Inflammatory macrophage treated with lipopolysaccharide for 4 hours (primary cell): ENCODE data around the gene SLC16A14.

ENCODE experiments used
- DNase-seq: peaks from one replicate; pipeline ENCODE4 v3.0.0-alpha.2; 2020

SLC16A14 gene

DNA sequence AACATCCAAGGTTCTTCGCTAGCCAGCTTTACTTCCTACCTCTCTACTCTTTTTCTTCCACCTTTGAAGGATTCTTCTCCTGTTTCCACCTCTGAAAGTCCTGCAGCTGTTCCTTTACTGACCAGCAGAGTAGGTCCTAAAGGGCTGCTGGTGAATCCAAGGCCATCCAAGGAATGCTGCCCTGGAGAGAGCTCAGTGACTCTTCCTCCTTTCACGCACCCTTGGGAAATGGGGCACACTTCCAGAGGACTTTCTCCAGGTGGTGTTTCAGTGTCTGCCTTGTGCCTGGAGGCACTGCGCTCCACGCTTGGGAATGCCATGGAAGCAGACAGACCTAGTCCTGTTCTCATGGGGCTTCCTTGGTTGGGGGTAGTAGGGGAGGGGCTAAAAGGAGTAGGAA lies 45.4 kb downstream of the SLC16A14 start:
- no peak for DNase-seq

DNA sequence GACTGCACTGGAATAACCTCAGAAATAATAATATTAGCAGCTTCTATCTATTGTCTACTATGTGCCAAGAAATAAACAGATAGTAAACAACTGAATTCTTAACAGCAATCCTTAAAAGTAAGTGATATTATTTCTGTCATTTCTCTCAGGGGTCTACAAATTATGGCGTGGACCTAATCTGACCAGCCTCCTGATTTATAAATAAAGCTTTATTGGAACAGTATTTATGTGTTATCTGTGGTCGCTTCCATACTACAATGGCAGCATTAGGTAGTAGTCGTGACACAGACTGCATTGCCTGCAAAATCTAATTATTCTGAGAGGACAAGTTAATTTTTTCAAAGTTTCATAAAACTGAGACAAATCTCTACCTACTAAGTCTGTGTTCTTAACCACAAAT lies 49.0 kb downstream of the SLC16A14 start:
- DNase-seq: no peak

DNA sequence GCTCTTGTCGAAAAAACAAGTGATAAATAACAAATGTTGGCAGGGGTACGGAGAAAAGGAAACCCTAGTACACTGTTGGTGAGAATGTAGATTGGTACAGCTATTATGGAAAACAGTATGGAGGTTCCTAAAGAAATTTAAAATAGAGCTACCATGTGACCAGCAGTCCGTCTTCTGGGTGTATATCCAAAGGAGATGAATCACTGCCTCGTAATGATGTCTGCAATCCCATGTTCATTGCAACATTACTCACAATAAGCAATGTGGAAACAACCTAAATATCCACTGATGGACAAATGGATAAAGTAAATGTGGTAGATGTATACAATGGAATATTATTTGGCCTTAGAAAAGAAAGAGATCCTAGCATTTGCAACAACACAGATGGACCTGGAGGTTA lies 50.6 kb downstream of the SLC16A14 start:
- DNase-seq: peak; percentile 71

DNA sequence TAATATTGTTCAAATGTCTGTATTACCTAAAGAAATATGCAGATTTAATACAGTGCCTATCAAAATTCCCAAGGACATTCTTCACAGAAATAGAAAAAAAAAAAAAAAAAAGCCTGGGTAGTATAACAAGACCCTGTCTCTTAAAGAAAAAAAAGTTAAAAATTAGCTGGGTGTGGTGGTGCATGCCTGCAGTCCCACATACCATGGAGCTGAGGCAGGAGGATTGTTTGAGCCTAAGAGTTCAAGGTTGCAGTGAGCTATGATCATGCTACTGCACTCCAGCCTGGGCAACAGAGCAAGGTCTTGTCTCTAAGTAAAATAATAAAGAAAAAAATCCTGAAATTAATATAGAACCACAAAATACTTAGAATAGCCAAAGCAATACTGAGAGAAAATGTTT lies 51.9 kb downstream of the SLC16A14 start:
- DNase-seq: no peak

DNA sequence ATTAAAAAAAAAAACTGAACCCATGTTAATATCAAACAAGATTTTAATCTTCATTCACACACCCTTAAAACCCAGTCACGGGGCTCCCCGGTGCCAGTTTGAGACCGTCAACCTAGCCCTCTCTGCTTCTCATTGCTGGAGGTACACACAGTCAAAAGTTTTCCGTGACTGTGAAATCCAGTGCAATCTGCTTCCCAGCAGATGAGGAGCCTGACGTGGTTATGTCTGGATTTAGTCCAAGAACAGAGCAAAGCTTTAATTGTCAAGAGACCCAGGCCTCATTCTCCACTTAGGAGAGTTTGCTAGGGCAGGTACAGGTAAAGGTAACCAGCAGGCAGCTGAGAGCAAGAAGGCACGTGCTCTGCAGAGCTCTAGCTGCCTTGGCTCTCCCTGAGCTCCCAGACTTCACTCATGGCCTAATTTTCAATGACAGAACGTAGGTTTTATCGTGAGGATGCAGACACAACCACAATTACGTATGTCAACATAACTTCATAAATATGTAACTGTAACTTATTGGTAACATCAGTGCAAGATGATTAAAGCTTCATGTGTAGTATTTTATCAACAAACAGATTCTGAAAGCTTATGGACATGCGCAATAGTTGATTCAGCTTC lies 56.3 kb downstream of the SLC16A14 start:
- no peak for DNase-seq

DNA sequence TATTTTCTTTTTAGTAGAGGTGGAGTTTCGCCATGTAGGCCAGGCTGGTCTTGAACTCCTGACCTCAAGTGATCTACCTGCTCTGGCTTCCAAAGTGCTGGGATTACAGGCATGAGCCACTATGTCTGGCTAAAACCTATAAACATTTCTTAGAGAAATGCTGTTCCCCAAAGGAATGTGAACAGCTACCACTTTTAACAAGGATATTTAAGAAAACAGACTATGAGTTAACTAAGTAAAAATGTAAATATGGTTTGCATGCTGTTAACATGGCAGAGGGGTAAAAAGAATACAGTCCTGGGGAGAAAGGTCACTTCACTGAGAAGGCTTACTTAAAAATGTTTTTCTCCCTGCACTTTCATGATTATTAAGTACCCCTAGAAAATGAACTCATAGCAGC lies 57.1 kb downstream of the SLC16A14 start:
- no peak for DNase-seq

DNA sequence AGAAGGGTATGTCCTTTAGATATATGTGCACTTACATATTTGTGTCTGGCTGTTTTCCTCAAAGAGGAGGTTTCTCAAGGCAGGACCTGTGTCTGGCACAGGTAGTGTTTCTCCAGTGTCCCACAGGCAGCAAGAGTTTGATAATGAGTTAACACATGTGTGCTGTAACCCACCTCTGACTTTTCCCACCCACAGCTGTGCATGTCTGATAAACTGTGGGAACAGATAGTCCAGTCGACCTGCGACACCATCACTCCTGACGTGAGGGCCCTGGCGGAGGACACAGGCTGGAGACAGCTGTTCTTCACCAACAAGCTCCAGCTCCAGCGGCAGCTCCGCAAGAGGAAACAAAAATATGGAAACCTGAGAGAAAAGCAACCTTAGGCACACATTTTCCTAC lies 58.2 kb downstream of the SLC16A14 start:
- DNase-seq: no peak

DNA sequence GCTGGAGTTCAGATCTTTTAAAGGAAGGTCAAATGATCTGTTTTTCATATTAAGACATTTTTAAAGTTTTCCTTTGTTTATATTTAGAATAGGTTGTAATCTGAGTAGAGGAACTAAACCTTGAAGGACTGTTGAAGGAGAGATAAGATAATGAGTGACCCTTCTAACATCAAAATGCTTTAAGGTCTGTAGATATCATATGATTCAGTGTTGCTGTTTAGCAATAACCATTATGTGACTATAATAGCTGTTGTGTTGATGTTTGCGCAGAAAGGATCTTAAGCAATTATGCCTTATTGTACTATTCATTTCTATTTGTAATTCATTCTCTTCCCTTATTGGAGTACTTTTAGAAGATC lies 60.0 kb downstream of the SLC16A14 start:
- DNase-seq: peak; percentile 31

DNA sequence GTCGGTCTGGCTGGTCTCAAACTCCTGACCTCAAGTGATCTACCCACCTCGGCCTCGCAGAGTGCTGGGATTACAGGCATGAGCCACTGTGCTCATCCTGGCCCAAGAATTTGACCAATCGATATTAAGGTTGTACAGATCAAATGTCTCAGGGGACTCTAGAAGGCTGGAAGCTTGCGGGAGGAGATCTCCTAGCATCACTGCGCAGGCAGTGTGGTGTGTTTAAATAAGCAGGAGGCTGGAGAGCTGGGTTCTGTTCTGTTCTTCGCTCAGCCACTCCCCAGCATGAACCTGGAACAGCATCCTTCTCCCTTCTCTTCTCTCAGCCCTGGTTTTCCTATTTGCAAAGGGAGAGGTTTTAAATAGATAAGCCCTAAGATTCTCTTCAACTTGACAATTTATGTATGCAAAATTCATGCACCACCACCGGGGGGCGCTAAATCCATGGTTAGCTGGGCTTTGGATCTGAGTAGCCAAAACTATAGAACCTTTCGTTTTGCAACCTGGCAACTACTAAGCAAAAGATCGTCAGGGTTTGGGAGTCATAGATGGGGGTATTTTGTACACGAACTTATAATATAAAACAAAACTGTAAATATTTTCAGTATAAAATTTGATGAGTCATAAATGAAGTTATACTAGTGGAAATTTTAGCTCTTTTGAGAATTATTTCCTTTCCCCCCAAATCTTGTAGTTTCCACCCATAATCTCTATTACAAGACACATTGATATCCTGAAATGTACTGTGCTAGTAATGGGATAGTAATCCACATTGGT lies 60.6 kb downstream of the SLC16A14 start:
- peak; percentile 74 for DNase-seq

DNA sequence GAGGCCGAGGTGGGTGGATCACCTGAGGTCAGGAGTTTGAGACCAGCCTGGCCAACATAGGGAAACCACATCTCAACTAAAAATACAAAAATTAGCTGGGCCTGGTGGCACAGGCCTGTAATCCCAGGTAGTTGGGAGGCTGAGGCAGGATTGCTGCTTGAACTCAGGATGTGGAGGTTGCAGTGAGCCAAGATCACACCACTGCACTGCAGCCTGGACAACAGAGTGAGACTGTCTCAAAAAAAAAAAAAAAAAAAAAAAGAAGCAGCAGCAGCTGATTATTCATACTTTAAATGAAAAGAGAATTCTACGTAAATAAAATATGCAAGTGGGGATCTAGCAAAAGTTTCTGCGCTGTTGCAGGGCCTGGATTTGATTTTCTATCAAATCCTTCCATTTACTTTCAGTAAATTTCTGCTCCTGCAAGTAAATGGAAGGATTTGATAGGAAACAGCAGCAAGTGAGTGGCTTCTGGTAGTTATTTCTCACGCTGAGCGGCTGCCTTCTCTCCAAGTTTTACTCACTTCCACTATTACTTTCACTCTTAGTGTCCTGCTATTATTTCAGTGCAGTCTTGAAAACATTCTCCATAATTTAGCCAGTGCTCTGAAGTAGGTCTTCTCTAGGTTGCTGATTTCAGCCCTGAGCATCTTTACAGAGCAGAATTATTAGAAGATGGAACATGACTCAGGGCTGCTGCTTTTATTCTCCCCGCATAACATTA lies 68.4 kb downstream of the SLC16A14 start:
- peak; percentile 44 for DNase-seq

DNA sequence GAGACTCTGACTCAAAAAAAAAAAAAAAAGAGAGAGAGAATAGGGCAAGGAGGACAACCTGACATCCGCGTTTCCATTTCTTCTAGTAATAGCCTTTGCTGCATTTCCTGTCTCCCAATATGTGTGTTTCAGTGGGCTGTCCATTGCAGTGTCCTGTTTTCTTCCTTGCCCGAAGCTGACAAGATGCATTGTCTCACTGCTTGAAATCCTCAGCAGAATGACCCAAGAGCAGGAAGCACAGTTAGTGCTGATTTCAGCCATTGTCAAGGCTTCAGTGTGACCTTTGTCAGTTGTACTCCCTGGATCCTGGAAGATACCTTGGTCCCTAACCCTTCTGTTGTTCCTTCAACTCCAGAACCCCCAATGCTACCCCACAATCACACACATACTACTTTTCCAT lies 71.2 kb downstream of the SLC16A14 start:
- DNase-seq: no peak

DNA sequence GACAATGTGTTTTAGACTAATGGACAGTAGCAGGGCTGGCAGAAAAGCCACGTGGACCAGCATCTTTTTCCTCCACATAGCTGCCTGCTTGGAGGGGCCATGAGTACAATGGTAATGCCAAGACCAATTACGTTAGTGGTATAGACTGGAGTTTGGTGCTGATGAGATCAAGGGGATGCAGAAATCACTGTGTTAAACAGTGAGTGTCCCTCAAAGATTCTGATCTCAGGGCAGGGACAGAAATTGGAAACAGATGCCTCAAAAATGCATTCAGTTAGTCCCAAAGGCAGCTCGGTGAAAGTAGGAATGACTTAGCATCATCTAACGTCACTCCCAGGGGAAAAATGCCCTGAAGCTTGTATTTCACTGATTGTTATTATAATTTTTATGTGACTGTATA lies 72.4 kb downstream of the SLC16A14 start:
- DNase-seq: no peak

DNA sequence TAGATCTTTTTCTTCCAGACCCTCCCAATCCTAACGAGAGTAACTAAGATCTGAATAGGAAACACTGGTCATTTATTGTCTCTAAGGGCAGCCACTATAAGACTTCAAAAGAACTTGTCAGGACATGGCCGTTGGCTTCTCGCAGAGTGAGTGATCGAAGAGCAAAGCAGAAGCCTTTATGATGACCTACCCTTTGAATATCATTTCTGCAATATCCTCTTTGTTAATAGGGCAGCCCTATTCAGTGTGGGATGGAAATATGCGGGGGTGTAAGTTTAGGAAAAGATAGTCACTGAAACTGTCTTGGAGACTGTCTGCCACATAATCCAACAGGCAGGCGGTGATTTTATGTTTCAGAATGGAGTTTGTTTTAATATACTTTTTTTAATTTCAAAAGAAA lies 75.5 kb downstream of the SLC16A14 start:
- DNase-seq: peak; percentile 19
